HFFc6 (cell line): ENCODE data around the gene AOPEP. TPM values are rescaled to one million over a fixed set of nuclear protein-coding genes. Genes with fewer than 3 reads are reported as not detected.

ENCODE experiments used
- DNase-seq: peaks from one replicate; pipeline ENCODE4 v3.0.0-alpha.2; 2018
- H3K27ac Mint-ChIP-seq: 2 replicates; pipeline ENCODE4 v1.8.0; 2020; ENCODE audit warnings: mild to moderate bottlenecking, mixed read lengths
- H3K27me3 Mint-ChIP-seq: 2 replicates; pipeline ENCODE4 v1.8.0; 2021; ENCODE audit warnings: mild to moderate bottlenecking, moderate library complexity, mixed read lengths; ENCODE audit not compliant: insufficient read depth
- H3K36me3 Mint-ChIP-seq: 2 replicates; pipeline ENCODE4 v1.8.0; 2021; ENCODE audit warnings: low read depth, mixed read lengths
- H3K4me1 Mint-ChIP-seq: 2 replicates; pipeline ENCODE4 v1.8.0; 2020; ENCODE audit warnings: low read depth, mixed read lengths
- H3K4me3 Mint-ChIP-seq: 2 replicates; pipeline ENCODE4 v1.8.0; 2020; ENCODE audit warnings: mild to moderate bottlenecking, moderate library complexity, mixed read lengths
- H3K9me3 Mint-ChIP-seq: 2 replicates; pipeline ENCODE4 v1.8.0; 2020; ENCODE audit warnings: mild to moderate bottlenecking, mixed read lengths
- CTCF ChIP-seq: fragments of 200-600 bp; sonication (generic); IDR thresholded peaks from 2 replicates; pipeline ENCODE4 v1.5.0; 2021; ENCODE audit warnings: antibody characterized with exemption, mild to moderate bottlenecking
- total RNA-seq, 6 experiments: library from RNA; stranded (reverse); fragmentation: NEBNext Ultra II Directional; extraction: Animal tissue kit (Norgen Biotek cat#: 25700); gene quantifications; 2 replicates in 1 of 6; 3 replicates in 5 of 6; pipeline ENCODE4 v1.2.3, GENCODE V29; 2021

The AOPEP gene
- total RNA-seq, 6 experiments from 2014 or later: 32.2 to 46.6 (median 36.3) TPM

GRCh38 chr9:94802793-94803192 lies 76.3 kb downstream of the AOPEP start:
- no peaks in the 10 kb centered on the region for H3K9me3 Mint-ChIP-seq
- peak overlapping the region; percentile 75 for H3K27ac Mint-ChIP-seq
- peak; percentile 52 for DNase-seq
- H3K4me3 Mint-ChIP-seq: peak overlapping the region; percentile 20; the same call in 1 of the 2 replicates
- H3K4me1 Mint-ChIP-seq: peaks cover 82% of the 10 kb centered on the region
- no peaks in the 10 kb centered on the region; the same call in 1 of the 2 replicates for H3K27me3 Mint-ChIP-seq
- peaks cover 36% of the 10 kb centered on the region for H3K36me3 Mint-ChIP-seq
- no peak for TF ChIP-seq CTCF

- H3K4me3 Mint-ChIP-seq: no peak overlapping the region
- H3K27ac Mint-ChIP-seq: no peak overlapping the region
- no peak for TF ChIP-seq CTCF
- H3K4me1 Mint-ChIP-seq: peaks cover 92% of the 10 kb centered on the region
- H3K36me3 Mint-ChIP-seq: peaks cover 42% of the 10 kb centered on the region
- no peak for DNase-seq
- H3K9me3 Mint-ChIP-seq: no peaks in the 10 kb centered on the region
- H3K27me3 Mint-ChIP-seq: no peaks in the 10 kb centered on the region; the same call in 1 of the 2 replicates
Measured at GRCh38 chr9:94804316-94804715, 77.8 kb downstream of the AOPEP start.

GRCh38 chr9:94805051-94805489 lies 78.6 kb downstream of the AOPEP start:
- Mint-ChIP-seq H3K4me3 (peak overlapping the region; percentile 50), H3K27ac (peak overlapping the region; percentile 69; the same call in 1 of the 2 replicates), H3K36me3 (peaks cover 40% of the 10 kb centered on the region), H3K27me3 (no peaks in the 10 kb centered on the region; the same call in 1 of the 2 replicates), H3K4me1 (peaks cover 88% of the 10 kb centered on the region), H3K9me3 (no peaks in the 10 kb centered on the region)
- DNase-seq: no peak
- no peak for TF ChIP-seq CTCF

- peaks cover 35% of the 10 kb centered on the region for H3K36me3 Mint-ChIP-seq
- TF ChIP-seq CTCF: no peak
- H3K27me3 Mint-ChIP-seq: no peaks in the 10 kb centered on the region; the same call in 1 of the 2 replicates
- no peaks in the 10 kb centered on the region for H3K9me3 Mint-ChIP-seq
- peaks cover 83% of the 10 kb centered on the region for H3K4me1 Mint-ChIP-seq
- H3K4me3 Mint-ChIP-seq: peak overlapping the region; percentile 38; the same call in 1 of the 2 replicates
- DNase-seq: peak; percentile 92
- H3K27ac Mint-ChIP-seq: peak overlapping the region; percentile 80
Measured at GRCh38 chr9:94805585-94805984, 79.1 kb downstream of the AOPEP start.

- Mint-ChIP-seq H3K27me3 (peaks cover 3% of the 10 kb centered on the region), H3K9me3 (no peaks in the 10 kb centered on the region), H3K27ac (peak overlapping the region; percentile 80), H3K4me1 (peaks cover 74% of the 10 kb centered on the region), H3K4me3 (peak overlapping the region; percentile 38), H3K36me3 (peaks cover 27% of the 10 kb centered on the region)
- peak; percentile 26 for DNase-seq
- no peak for TF ChIP-seq CTCF
Measured at GRCh38 chr9:94806307-94806893, 79.9 kb downstream of the AOPEP start.
